Panc1 (cell line): ENCODE results near the gene ADGRF1. TPM values are rescaled to one million over a fixed set of nuclear protein-coding genes. Genes with fewer than 3 reads are reported as not detected.

Source experiments
- ATAC-seq: fragments of 200-7000 bp; cut with Tn5 transposase; 2 replicates; pipeline ENCODE4 v1.9.1; 2020; ENCODE audit warnings: mild to moderate bottlenecking, moderate library complexity
- BruUV-seq: library from RNA; stranded (reverse); fragments of 400-500 nt; replicated peaks from 2 replicates; lab custom pipeline; 2021; lab: Mats Ljungman, UMichigan
- CTCF ChIA-PET: fragments of 300-600 bp; sonication (Branson Sonifier 250); formaldehyde crosslinking; loops from one replicate; lab custom pipeline; 2022; ENCODE audit warnings: antibody characterized with exemption; lab: Charles Lee
- POLR2A ChIA-PET: fragments of 300-600 bp; sonication (Branson Sonifier 250); formaldehyde crosslinking; loops from one replicate; lab custom pipeline; 2022; ENCODE audit warnings: antibody characterized with exemption; lab: Charles Lee
- DNase-seq: peaks from one replicate; pipeline ENCODE4 v3.0.0-alpha.2; 2010; ENCODE audit warnings: low read depth, low spot score
- H3K27ac ChIP-seq: 2 replicates; pipeline ENCODE4 v1.5.1; 2011; ENCODE audit warnings: mild to moderate bottlenecking, low read length, inconsistent platforms
- H3K27me3 ChIP-seq: fragments of 200-500 bp; sonication (Bioruptor generic); 2 replicates; pipeline ENCODE4 v1.6.0; 2014; ENCODE audit warnings: low read length, inconsistent platforms; ENCODE audit not compliant: control insufficient read depth, insufficient read depth
- H3K36me3 ChIP-seq: fragments of 200-500 bp; sonication (Bioruptor generic); 2 replicates; pipeline ENCODE4 v1.5.1; 2014; ENCODE audit warnings: inconsistent platforms, mild to moderate bottlenecking, low read length, moderate library complexity; ENCODE audit not compliant: control insufficient read depth, insufficient read depth
- H3K4me1 ChIP-seq: 2 replicates; pipeline ENCODE4 v1.5.1; 2011; ENCODE audit warnings: inconsistent platforms, mild to moderate bottlenecking, low read length, moderate library complexity; ENCODE audit not compliant: control insufficient read depth, insufficient read depth
- H3K4me3 ChIP-seq, 2 experiments: 2 replicates each; pipeline ENCODE4 v1.5.1; 2011 to 2012; ENCODE audit warnings: low read depth in 2 of 2, low read length in 2 of 2, mild to moderate bottlenecking in 2 of 2, inconsistent platforms in 1 of 2, moderate library complexity in 1 of 2
- H3K9me3 ChIP-seq: fragments of 200-500 bp; sonication (Bioruptor generic); 2 replicates; pipeline ENCODE4 v1.5.1; 2014; ENCODE audit warnings: low read depth, mild to moderate bottlenecking, inconsistent platforms, low read length, moderate library complexity; ENCODE audit not compliant: control insufficient read depth, insufficient read depth
- POLR2AphosphoS5 ChIP-seq: IDR thresholded peaks from 2 replicates; pipeline ENCODE4 v1.6.1; 2012; ENCODE audit warnings: mild to moderate bottlenecking, low read depth, low read length, moderate library complexity
- SIN3A ChIP-seq: IDR thresholded peaks from 2 replicates; pipeline ENCODE4 v1.6.1; 2012; ENCODE audit warnings: low read depth, mild to moderate bottlenecking, low read length, moderate library complexity, borderline replicate concordance; ENCODE audit not compliant: insufficient read depth
- TCF7L2 ChIP-seq: IDR thresholded peaks from 2 replicates; pipeline ENCODE4 v1.6.1; 2011; ENCODE audit warnings: mild to moderate bottlenecking, low read depth, low read length, inconsistent platforms
- in situ Hi-C: cut with HindIII; loops from 2 replicates; pipeline ENCODE4 v1.10.0; 2016; ENCODE audit warnings: low sequenced_read_pairs, low pct_unique_long_range_greater_than_20kb
- intact Hi-C: fragments of 100-400 bp; cut with micrococcal nuclease; formaldehyde crosslinking; loops from one replicate; pipeline ENCODE4 v1.10.0; 2022; ENCODE audit not compliant: unreplicated experiment
- total RNA-seq: library from RNA; stranded (reverse); gene quantifications from one replicate; pipeline ENCODE4 v1.2.1, GENCODE V29; 2021; ENCODE audit not compliant: unreplicated experiment
- TF ChIP-seq, protein P1 (sequence below): fragments of 450-650 bp; IDR thresholded peaks from 2 replicates; pipeline ENCODE4 v1.5.1; 2017; ENCODE audit warnings: mild to moderate bottlenecking
- TF ChIP-seq, protein P2 (sequence below), 2 experiments: IDR thresholded peaks; 2 replicates each; pipeline ENCODE4 v1.6.1; 2011 to 2012; ENCODE audit warnings: low read depth in 2 of 2, control low read depth in 1 of 2, low read length in 1 of 2, mild to moderate bottlenecking in 1 of 2, moderate library complexity in 1 of 2; ENCODE audit not compliant: insufficient read depth in 1 of 2

The ADGRF1 gene
- total RNA-seq, 1 experiment from 2014 or later = 0.95 TPM

DNA sequence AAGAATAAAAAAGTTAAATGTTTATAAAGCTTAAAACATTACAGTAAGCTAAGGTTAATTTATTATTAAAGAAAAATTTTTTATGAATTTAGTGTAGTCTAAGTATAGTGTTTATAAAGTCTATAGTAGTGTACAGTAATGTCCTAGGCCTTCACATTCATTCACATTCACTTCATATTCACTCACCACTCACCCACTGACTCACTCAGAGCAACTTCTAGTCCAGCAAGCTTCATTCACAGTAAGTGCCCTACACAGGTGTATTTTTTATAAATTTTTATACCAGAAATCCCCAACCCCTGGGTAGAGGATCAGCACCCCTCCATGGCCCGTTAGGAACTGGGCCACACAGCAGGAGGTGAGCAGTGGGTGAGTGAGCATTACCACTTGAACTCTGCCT, 24.3 kb upstream of the ADGRF1 start:
- intact Hi-C loops (no loop called here), in situ Hi-C loops (no loop called here)
- TF ChIP-seq, protein P1, sequence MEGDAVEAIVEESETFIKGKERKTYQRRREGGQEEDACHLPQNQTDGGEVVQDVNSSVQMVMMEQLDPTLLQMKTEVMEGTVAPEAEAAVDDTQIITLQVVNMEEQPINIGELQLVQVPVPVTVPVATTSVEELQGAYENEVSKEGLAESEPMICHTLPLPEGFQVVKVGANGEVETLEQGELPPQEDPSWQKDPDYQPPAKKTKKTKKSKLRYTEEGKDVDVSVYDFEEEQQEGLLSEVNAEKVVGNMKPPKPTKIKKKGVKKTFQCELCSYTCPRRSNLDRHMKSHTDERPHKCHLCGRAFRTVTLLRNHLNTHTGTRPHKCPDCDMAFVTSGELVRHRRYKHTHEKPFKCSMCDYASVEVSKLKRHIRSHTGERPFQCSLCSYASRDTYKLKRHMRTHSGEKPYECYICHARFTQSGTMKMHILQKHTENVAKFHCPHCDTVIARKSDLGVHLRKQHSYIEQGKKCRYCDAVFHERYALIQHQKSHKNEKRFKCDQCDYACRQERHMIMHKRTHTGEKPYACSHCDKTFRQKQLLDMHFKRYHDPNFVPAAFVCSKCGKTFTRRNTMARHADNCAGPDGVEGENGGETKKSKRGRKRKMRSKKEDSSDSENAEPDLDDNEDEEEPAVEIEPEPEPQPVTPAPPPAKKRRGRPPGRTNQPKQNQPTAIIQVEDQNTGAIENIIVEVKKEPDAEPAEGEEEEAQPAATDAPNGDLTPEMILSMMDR = no peak
- TF ChIP-seq, protein P2, sequence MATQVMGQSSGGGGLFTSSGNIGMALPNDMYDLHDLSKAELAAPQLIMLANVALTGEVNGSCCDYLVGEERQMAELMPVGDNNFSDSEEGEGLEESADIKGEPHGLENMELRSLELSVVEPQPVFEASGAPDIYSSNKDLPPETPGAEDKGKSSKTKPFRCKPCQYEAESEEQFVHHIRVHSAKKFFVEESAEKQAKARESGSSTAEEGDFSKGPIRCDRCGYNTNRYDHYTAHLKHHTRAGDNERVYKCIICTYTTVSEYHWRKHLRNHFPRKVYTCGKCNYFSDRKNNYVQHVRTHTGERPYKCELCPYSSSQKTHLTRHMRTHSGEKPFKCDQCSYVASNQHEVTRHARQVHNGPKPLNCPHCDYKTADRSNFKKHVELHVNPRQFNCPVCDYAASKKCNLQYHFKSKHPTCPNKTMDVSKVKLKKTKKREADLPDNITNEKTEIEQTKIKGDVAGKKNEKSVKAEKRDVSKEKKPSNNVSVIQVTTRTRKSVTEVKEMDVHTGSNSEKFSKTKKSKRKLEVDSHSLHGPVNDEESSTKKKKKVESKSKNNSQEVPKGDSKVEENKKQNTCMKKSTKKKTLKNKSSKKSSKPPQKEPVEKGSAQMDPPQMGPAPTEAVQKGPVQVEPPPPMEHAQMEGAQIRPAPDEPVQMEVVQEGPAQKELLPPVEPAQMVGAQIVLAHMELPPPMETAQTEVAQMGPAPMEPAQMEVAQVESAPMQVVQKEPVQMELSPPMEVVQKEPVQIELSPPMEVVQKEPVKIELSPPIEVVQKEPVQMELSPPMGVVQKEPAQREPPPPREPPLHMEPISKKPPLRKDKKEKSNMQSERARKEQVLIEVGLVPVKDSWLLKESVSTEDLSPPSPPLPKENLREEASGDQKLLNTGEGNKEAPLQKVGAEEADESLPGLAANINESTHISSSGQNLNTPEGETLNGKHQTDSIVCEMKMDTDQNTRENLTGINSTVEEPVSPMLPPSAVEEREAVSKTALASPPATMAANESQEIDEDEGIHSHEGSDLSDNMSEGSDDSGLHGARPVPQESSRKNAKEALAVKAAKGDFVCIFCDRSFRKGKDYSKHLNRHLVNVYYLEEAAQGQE (IDR thresholded peaks at IDR 0.05; ENCODE audit: insufficient read depth in 1 of 2, low read depth in 2 of 2, low read length in 1 of 2) = no peak
- TF ChIP-seq TCF7L2 (no peak), SIN3A (no peak), POLR2AphosphoS5 (no peak)
- Histone ChIP-seq H3K4me1 (no peaks in the 10 kb centered on the region), H3K36me3 (no peaks in the 10 kb centered on the region), H3K4me3 (no peak overlapping the region), H3K27ac (no peak overlapping the region), H3K9me3 (no peaks in the 10 kb centered on the region), H3K27me3 (no peaks in the 10 kb centered on the region)
- POLR2A ChIA-PET = no interaction called here
- CTCF ChIA-PET = no interaction called here
- BruUV-seq = no TSS peak
- ATAC-seq (no peak), DNase-seq (no peak)

DNA sequence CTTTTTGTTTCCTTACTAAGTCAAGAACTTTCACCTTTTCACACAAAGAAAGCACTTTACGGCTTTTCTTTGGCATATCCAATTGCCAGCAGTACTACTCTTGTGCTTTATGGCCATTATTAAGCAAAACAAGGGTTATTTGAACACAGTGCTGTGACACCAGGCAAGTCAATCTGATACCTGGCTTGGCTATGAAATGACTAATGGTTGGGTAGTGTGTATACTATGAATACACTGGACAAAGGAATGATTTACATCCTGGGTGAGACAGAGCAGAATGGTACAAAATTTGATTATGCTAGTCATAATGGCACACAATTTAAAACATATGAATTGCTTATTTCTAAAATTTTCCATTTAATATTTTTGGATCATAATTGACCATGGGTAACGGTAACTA, 22.1 kb upstream of the ADGRF1 start:
- no peaks in the 10 kb centered on the region for H3K4me1 ChIP-seq

More for the DNA sequence above, 22.1 kb upstream of the ADGRF1 start:
- TF ChIP-seq, protein P2 (IDR thresholded peaks at IDR 0.05; ENCODE audit: insufficient read depth in 1 of 2, low read depth in 2 of 2, low read length in 1 of 2) = no peak
- no peak for TF ChIP-seq TCF7L2
- TF ChIP-seq, protein P1 = no peak
- no peak for TF ChIP-seq SIN3A
- TF ChIP-seq POLR2AphosphoS5 = no peak
- ChIA-PET CTCF (no interaction called here), POLR2A (no interaction called here)
- ATAC-seq (no peak), DNase-seq (no peak)
- H3K36me3 ChIP-seq = no peaks in the 10 kb centered on the region
- H3K4me3 ChIP-seq = no peak overlapping the region
- intact Hi-C loops (no loop called here), in situ Hi-C loops (no loop called here)
- H3K9me3 ChIP-seq = no peaks in the 10 kb centered on the region
- H3K27ac ChIP-seq = no peak overlapping the region
- no peaks in the 10 kb centered on the region for H3K27me3 ChIP-seq
- BruUV-seq = no TSS peak
